ENCODE measurements around the gene CEP164.

GRCh38 chr11:117295438-117296137 lies 32.1 kb upstream of the CEP164 start:
- no peak for TF ChIP-seq POLR2A (IDR thresholded peaks at IDR 0.05; ENCODE audit: low read depth, low read length)
- no peak for TF ChIP-seq POU2F2 (IDR thresholded peaks at IDR 0.05; ENCODE audit: low read depth, low read length)
- no peak for TF ChIP-seq POLR2AphosphoS5 (IDR thresholded peaks at IDR 0.05; ENCODE audit: low read depth, low read length)

All from GM12891 (cell line).